ENCODE results near the gene GEN1.
A peak's percentile ranks its signal among the peaks of the same experiment; 100 is the strongest.

The GEN1 gene

DNA sequence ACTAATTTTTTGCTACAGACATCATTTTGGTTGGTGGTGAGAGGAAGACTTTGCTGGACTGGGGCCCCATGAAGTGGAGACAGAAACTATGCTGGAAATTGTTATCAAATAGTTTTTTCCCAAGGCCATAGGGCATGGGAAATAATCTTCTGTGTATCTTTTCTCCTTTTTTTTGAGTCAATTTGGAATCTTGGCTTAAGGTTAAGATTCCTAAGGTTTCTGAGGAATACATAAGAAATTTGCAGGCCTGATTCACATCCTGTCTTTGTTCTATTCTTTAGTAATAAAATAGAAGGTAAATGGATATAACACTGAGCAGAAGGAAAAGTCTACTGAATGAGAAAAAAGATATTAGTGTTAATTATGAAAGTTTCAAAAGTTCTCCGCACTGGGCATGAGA is 16.9 kb upstream of the GEN1 start:
- H3K4me1 Mint-ChIP-seq = peaks cover 7 to 21% of the 10 kb centered on the region in 2 donors

DNA sequence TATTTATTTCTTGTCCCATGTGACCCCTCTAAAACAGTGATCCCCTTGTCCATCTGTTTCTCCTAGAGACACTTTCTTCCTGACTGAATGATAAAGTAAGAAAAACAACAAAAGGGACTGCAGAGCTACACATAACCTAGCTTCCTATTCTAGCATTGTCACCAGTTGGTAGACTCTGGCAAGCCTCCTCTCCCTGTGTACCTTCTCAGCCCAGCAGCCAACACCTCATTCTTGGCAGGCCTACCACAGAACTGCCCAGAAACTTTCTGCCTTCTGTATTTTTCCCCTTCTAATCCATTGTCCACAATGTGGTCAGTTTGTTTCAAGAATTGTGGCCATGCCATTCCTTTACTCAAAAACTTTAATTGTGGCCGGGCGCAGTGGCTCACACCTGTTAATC is 13.7 kb upstream of the GEN1 start:
- ATAC-seq (replicated peaks) (no peak), DNase-seq (no peak)
- H3K27ac Mint-ChIP-seq = peak overlapping the region; percentile 49
- no peaks in the 10 kb centered on the region for H3K9me3 Mint-ChIP-seq
- H3K27me3 Mint-ChIP-seq = no peaks in the 10 kb centered on the region
- no peak overlapping the region for H3K4me3 Mint-ChIP-seq
- H3K36me3 Mint-ChIP-seq = peaks cover 29 to 54% of the 10 kb centered on the region in 2 donors
- H3K4me1 Mint-ChIP-seq = peaks cover 3 to 11% of the 10 kb centered on the region in 2 donors

More for the DNA sequence above, 16.9 kb upstream of the GEN1 start:
- no peak for DNase-seq
- Mint-ChIP-seq H3K27me3 (no peaks in the 10 kb centered on the region), H3K9me3 (no peaks in the 10 kb centered on the region), H3K27ac (no peak overlapping the region), H3K4me3 (no peak overlapping the region), H3K36me3 (peaks cover 32 to 50% of the 10 kb centered on the region in 2 donors)
- no peak for ATAC-seq (replicated peaks)

DNA sequence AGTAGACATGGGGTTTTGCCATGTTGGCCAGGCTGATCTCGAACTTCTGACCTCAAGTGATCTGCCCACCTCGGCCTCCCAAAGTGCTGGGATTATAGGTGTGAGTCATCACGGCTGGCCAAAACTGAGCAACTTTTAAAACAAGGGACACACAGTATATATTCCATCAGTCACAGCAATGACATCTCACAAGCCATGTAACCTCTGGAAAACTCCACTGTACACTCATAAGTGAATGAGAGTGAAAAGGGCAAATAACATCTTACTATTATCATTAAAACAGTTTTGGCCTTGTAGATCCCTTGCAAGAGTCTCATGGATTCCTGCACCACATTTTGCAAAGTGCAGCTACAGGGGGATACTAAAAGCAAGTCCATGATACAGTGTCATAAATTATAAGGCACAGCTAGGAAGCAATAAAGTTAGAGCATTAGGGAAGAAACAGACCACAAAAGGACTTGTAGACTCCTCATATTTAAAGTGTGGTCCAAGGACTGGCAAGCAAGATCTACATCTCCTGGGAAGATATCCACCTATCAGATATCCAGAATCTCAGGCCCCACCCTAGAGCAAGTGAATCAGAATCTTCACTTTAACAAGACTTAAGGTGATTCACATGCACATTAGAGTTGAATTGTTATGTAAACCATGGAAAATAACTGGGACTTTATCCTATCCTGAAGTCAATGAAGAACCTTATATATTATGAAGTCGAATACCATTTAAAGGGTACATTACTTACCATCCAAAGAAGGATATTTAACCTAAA is 6.1 kb upstream of the GEN1 start:
- Mint-ChIP-seq H3K36me3 (peaks cover 7 to 24% of the 10 kb centered on the region in 2 donors), H3K9me3 (no peaks in the 10 kb centered on the region), H3K27me3 (no peaks in the 10 kb centered on the region), H3K4me1 (peaks cover 15 to 29% of the 10 kb centered on the region in 2 donors), H3K4me3 (no peak overlapping the region), H3K27ac (no peak overlapping the region)
- no peak for ATAC-seq (replicated peaks)
- no peak for DNase-seq

DNA sequence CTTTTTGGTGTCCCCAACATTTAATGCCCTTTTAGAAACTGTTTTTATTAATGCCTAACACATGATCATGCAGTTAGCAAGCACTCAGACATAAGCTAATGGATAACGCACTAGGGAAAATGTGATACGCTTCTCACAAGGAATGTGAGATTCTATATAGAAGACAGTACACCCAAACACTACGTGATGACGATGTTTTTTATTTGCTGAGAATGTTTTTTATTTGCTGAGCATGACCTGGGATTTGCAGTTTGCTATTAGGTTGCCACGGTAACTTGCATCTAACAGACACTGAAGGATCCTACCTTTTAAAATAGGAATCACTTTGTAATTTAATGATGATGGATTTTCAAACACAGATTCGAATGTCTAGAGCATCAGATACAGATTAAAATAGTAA is 5.2 kb upstream of the GEN1 start:
- ATAC-seq (replicated peaks) (no peak), DNase-seq (no peak)
- H3K36me3 Mint-ChIP-seq = peaks cover 7 to 19% of the 10 kb centered on the region in 2 donors
- no peak overlapping the region for H3K4me3 Mint-ChIP-seq
- H3K27ac Mint-ChIP-seq = no peak overlapping the region
- H3K9me3 Mint-ChIP-seq = no peaks in the 10 kb centered on the region
- no peaks in the 10 kb centered on the region for H3K27me3 Mint-ChIP-seq
- H3K4me1 Mint-ChIP-seq = peaks cover 15 to 25% of the 10 kb centered on the region in 2 donors

DNA sequence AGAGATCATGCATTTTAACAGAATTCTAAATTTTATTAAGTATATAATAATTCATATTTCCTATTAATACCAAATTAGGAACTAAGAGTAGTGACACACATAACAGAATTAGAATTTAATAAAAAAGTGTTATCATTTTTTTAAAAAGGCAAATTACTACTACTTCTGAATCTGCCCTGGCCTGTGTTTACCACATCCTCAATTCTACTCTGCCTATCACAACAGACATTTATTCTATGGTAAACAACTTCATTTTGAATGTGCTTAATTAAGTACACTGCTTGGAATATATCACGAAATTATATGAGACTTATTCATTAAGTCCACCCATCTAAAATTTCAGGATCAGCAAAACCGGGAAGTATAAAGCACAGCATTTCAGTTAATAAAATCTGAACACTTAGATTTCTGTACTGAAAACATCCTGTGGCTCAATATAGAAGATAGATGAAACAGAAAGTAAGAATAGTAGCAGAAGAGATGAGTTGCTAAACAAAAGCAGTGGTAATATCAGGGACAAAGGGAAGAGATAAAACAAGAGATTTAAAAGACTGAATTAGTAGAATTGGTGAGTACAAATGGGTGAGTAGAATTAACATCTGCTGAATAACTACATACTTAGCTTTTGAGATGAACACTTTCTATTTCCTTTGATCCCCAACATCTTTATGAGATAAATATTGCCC is 4.0 kb upstream of the GEN1 start:
- DNase-seq (no peak), ATAC-seq (replicated peaks) (no peak)
- Mint-ChIP-seq H3K27me3 (no peaks in the 10 kb centered on the region), H3K36me3 (peaks cover 4 to 13% of the 10 kb centered on the region in 2 donors), H3K4me3 (peak overlapping the region; percentile 4 to 12), H3K4me1 (peaks cover 18 to 30% of the 10 kb centered on the region in 2 donors), H3K27ac (peak overlapping the region; percentile 15), H3K9me3 (no peaks in the 10 kb centered on the region)

DNA sequence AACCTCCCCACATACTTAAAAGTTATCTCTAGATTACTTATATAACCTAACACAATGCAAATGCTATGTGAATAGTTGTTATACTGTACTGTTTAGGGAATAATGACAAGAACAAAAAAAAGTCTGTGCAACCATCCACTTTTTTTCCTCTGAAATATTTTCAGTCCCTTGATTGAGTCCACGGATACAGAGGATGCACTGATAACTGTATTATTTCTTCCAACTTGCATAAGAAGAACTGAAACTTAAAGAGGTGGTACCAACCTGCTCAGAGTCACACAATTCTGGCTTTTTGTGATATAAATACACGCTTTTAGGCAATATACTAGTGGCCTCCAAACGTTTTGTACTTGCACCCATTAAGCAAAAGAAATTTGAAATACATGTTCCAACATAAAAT is 1.7 kb upstream of the GEN1 start:
- Mint-ChIP-seq H3K9me3 (no peaks in the 10 kb centered on the region), H3K36me3 (peaks cover 3 to 13% of the 10 kb centered on the region in 2 donors), H3K27me3 (no peaks in the 10 kb centered on the region), H3K27ac (peak overlapping the region; percentile 74), H3K4me1 (peaks cover 18 to 31% of the 10 kb centered on the region in 2 donors), H3K4me3 (peak overlapping the region; percentile 96 to 99)
- ATAC-seq (replicated peaks) = peak; percentile 32 to 35
- no peak for DNase-seq

DNA sequence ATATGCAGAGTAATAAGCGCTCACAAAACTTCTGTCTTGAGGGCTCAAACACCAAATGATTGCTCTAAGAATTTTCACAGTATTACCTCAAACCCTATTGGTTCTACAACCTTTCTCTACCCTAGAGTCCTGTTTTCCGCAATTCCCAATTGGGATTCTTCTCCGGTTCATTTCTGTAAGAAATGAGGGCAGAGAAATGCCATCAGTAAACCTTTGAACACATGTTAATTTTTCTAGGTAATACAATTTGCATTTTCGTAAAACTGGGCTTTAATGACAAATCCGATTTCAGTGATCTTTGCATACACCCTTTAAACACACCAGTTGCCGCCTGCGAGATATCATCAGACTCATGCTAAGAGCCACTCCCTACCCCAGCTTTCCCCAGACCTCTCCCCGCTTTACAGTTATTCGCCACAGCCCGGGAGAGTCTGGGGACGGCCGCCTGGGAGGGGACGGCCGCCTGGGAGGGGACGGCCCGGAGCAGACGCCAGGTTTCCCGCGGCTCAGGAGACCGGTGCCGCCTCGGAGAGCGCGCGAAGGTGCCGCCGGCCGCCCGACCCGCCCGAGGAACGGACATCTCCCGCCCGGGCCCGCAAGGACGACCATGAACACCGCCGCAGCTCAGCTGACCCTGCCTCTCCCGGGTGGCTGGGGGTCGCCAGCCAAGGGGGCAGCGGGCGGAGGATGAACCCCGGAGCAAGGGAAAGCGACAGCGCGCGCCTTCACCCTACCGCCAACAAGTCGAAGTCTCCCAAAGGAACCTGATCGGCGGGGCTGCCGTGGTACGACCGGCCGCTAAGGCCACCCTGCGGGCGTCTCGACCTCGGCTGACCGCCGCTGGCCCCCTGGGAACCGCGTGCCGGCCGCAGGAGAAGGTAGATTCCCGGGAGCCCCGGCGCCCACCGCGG is 791 bp upstream of the GEN1 start:
- H3K4me1 Mint-ChIP-seq = peaks cover 16 to 24% of the 10 kb centered on the region in 2 donors
- peaks cover 3 to 8% of the 10 kb centered on the region in 2 donors for H3K36me3 Mint-ChIP-seq

DNA sequence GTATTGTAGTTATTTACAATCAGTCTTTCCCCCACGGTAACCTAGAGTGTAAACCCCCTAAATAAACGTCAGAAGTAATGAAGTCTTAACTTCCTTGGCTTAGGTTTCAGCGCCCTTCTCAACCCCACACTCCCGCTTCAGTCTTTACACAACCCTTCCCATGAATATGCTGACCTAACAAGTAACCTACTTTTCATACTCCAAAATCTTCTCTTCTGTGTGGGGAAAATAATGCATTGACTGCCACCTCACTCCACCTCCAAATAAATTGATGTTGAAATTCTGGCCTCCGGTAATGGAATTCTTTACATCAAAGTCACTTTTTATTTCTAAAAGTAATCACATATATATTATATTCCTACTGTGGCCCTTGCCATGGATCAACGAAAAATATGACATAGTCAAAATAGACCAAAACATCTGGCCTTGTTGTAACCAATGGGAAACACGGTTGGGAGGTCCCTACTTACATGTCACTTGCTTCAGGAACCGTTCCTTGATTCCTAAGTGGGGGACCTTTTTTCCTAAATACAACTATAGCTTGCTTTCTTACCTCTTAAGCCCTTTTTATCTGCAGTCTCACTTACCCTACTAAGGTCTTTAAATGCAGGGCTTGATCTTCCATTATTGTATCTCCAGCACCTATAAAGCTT is 961 bp downstream of the GEN1 start:
- H3K27me3 Mint-ChIP-seq = no peaks in the 10 kb centered on the region
- peaks cover 2 to 7% of the 10 kb centered on the region in 2 donors for H3K36me3 Mint-ChIP-seq
- peak overlapping the region; percentile 97 for H3K27ac Mint-ChIP-seq
- peaks cover 15 to 25% of the 10 kb centered on the region in 2 donors for H3K4me1 Mint-ChIP-seq
- DNase-seq = no peak
- ATAC-seq (replicated peaks) = no peak
- no peaks in the 10 kb centered on the region for H3K9me3 Mint-ChIP-seq
- peak overlapping the region; percentile 96 to 99 for H3K4me3 Mint-ChIP-seq

More for the DNA sequence above, 791 bp upstream of the GEN1 start:
- peak overlapping the region; percentile 97 for H3K27ac Mint-ChIP-seq
- DNase-seq (no peak), ATAC-seq (replicated peaks) (peak; percentile 54 to 66)
- no peaks in the 10 kb centered on the region for H3K9me3 Mint-ChIP-seq
- H3K27me3 Mint-ChIP-seq = no peaks in the 10 kb centered on the region
- peak overlapping the region; percentile 96 to 99 for H3K4me3 Mint-ChIP-seq

DNA sequence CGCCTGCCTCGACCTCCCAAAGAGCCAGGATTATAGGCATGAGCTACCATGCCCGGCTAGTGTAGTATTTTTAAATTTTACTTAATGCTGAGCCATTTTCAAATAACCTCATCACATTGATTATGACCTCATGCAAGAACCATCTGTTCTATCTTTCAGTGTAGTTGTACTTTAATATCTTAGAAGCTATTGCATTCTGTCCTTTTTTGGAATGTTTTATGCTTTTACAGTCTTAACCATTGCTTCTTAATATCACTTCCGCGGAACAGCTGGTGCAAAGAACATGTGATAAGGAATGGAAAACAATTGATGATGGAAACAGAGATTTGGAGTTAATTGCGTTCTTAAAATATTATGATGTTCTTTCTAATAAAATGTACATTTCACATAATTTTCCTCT is 2.7 kb downstream of the GEN1 start:
- Mint-ChIP-seq H3K27me3 (no peaks in the 10 kb centered on the region), H3K4me1 (peaks cover 8 to 24% of the 10 kb centered on the region in 2 donors), H3K27ac (no peak overlapping the region), H3K4me3 (no peak overlapping the region), H3K9me3 (no peaks in the 10 kb centered on the region), H3K36me3 (peaks cover 6 to 9% of the 10 kb centered on the region in 2 donors)
- ATAC-seq (replicated peaks) (no peak), DNase-seq (no peak)

DNA sequence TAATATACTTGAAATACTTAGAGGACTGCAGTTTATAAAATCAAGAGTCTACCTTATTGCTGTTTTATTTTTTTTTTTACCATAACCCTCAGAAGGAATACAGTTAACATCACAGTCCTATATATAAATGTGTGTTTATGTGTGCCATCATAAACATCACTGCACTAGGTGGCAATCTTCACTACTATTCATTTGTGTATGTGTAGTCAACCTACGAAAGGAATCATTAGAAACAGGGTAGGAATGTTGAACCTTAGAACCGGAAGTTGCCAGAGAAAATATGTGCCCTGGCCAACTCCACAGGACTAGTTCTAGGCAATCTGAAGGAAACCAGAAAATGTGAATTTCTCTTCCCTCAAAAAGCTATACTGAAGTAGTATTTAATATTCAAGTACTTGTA is 3.4 kb downstream of the GEN1 start:
- H3K9me3 Mint-ChIP-seq = no peaks in the 10 kb centered on the region
- H3K4me1 Mint-ChIP-seq = peaks cover 4 to 18% of the 10 kb centered on the region in 2 donors
- no peak overlapping the region for H3K4me3 Mint-ChIP-seq
- peaks cover 5 to 6% of the 10 kb centered on the region in 2 donors for H3K36me3 Mint-ChIP-seq
- H3K27me3 Mint-ChIP-seq = no peaks in the 10 kb centered on the region
- no peak for DNase-seq
- no peak overlapping the region for H3K27ac Mint-ChIP-seq
- no peak for ATAC-seq (replicated peaks)

DNA sequence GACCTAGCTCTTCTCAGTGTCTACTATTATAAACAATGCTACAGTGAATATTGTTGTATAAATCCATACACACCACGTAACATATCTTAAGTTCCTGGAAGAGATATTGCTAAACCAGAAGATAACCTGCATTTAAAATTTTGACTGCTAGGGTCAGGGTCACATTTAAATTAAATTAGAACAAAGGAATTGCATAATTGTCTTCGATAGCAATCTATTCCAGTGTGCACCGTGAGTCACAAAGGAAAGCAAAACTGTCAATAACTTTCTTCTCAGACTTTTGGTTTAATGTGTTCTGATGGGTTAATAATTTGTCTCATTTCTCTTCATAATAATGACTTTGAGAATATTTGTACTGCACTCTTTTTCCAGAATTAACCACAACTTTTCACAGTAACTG is 4.2 kb downstream of the GEN1 start:
- H3K4me3 Mint-ChIP-seq = no peak overlapping the region
- peaks cover 6% of the 10 kb centered on the region in 2 donors for H3K36me3 Mint-ChIP-seq
- H3K27ac Mint-ChIP-seq = no peak overlapping the region
- ATAC-seq (replicated peaks) (no peak), DNase-seq (no peak)
- H3K9me3 Mint-ChIP-seq = no peaks in the 10 kb centered on the region
- H3K4me1 Mint-ChIP-seq = peaks cover 3 to 18% of the 10 kb centered on the region in 2 donors
- no peaks in the 10 kb centered on the region for H3K27me3 Mint-ChIP-seq

DNA sequence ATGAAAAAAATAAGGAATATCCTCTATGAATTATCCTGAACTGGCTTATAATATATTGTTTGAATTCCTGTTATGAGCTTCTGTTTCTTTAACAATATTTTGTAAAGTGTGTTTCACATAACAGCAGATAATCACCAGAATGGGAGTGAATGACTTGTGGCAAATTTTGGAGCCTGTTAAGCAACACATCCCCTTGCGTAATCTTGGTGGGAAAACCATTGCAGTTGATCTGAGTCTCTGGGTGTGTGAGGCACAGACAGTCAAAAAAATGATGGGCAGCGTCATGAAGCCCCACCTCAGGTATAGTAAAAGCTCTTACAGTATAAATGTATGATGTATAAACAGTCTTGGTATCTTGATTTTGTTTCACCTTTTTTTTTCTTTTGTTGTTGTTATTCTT is 5.9 kb downstream of the GEN1 start:
- DNase-seq = no peak
- Mint-ChIP-seq H3K27ac (no peak overlapping the region), H3K27me3 (no peaks in the 10 kb centered on the region), H3K4me1 (peaks cover under 1 to 14% of the 10 kb centered on the region in 2 donors), H3K9me3 (no peaks in the 10 kb centered on the region), H3K36me3 (peaks cover 14 to 16% of the 10 kb centered on the region in 2 donors), H3K4me3 (no peak overlapping the region)
- ATAC-seq (replicated peaks) = no peak

DNA sequence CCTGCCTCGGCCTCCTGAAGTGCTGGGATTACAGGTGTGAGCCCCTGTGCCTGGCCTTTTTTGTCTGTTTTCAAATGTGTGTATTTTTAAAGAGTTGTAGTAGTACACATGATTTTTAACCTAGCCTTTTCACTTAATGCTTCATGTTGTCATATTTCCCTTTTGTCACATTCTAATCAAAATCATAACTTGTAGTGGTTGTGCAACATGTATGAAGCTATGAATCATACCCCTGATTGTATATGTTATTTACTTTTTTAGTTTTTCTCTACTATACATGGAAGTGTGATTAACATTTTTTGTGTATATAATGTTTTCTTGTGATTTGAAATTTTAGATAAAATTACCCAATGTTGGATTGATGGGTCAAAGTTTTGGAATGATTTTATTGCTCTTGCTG is 8.5 kb downstream of the GEN1 start:
- H3K4me3 Mint-ChIP-seq = no peak overlapping the region
- no peak for DNase-seq
- no peak for ATAC-seq (replicated peaks)

More for the DNA sequence above, 8.5 kb downstream of the GEN1 start:
- peaks cover 14 to 20% of the 10 kb centered on the region in 2 donors for H3K36me3 Mint-ChIP-seq
- H3K27me3 Mint-ChIP-seq = no peaks in the 10 kb centered on the region
- H3K4me1 Mint-ChIP-seq = peaks cover 0 to 11% of the 10 kb centered on the region in 2 donors
- no peaks in the 10 kb centered on the region for H3K9me3 Mint-ChIP-seq
- no peak overlapping the region for H3K27ac Mint-ChIP-seq

All from stimulated activated naive B cell treated with anti-CD40 and anti-IgM and Interleukin-4, amounts not matched to agents 10 μg/mL and 1 μg/mL and 100 μg/mL, for 72 hours (primary cell).